Subcutaneous abdominal adipose tissue (tissue), 5 donors: Measurements from ENCODE around the gene F2RL1.
A peak's percentile ranks its signal among the peaks of the same experiment; 100 is the strongest.
"Not testable (repeated sequence)": the region's sequence is repeated elsewhere in the genome, so short reads cannot be mapped to it uniquely, and the experiment has no call there.

Experiments used
- H3K27ac ChIP-seq: one replicate; pipeline ENCODE4 v1.7.0; 2013; ENCODE audit warnings: low read depth, mild to moderate bottlenecking, inconsistent platforms, low read length, moderate library complexity
- H3K27me3 ChIP-seq, 5 donors: one replicate each; pipeline ENCODE4 v1.7.0; 2013; ENCODE audit warnings: low read length in 5 of 5, inconsistent platforms in 1 of 5; ENCODE audit not compliant: control insufficient read depth in 5 of 5, insufficient read depth in 4 of 5
- H3K36me3 ChIP-seq, 5 donors: one replicate each; pipeline ENCODE4 v1.7.0; 2013; ENCODE audit warnings: low read length in 5 of 5; ENCODE audit not compliant: control insufficient read depth in 5 of 5, insufficient read depth in 5 of 5
- H3K4me1 ChIP-seq, 5 donors: one replicate each; pipeline ENCODE4 v1.7.0; 2013; ENCODE audit warnings: low read length in 5 of 5, mild to moderate bottlenecking in 3 of 5, moderate library complexity in 1 of 5; ENCODE audit not compliant: control insufficient read depth in 5 of 5, insufficient read depth in 5 of 5
- H3K4me3 ChIP-seq, 5 donors: one replicate each; pipeline ENCODE4 v1.7.0; 2013; ENCODE audit warnings: low read length in 5 of 5, low read depth in 1 of 5
- H3K9ac ChIP-seq, 5 donors: one replicate each; pipeline ENCODE4 v1.7.0; 2013; ENCODE audit warnings: low read length in 5 of 5, mild to moderate bottlenecking in 4 of 5, moderate library complexity in 3 of 5
- H3K9me3 ChIP-seq, 5 donors: one replicate each; pipeline ENCODE4 v1.7.0; 2013; ENCODE audit warnings: low read length in 5 of 5; ENCODE audit not compliant: control insufficient read depth in 5 of 5
- donor health status: healthy.
- donor health status: healthy.
- donor health status: healthy.
- donor health status: healthy.
- donor health status: healthy.

Gene F2RL1

DNA sequence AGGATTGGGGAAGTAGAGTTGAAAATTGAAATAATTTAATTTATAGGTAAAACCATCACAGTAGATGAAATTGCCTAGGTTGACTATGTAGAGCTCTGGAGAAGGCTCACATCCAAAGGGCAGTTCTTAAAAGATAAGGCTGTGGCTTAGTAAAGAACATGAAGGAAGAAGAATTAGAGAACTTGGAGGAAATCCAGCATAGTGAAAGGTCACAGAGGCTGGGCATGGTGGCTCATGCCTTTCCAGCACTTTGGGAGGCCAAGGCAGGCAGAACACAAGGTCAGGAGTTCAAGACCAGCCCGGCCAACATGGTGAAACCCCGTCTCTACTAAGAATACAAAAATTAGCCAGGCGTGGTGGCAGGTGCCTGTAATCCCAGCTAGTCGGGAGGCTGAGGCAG, 38.0 kb downstream of the F2RL1 start:
- not testable (repeated sequence) for H3K27ac ChIP-seq, H3K9ac ChIP-seq, H3K36me3 ChIP-seq, H3K9me3 ChIP-seq, H3K27me3 ChIP-seq, H3K4me3 ChIP-seq
- peaks cover 0 to 25% (median 3%) of the 10 kb centered on the region in 5 donors for H3K4me1 ChIP-seq

DNA sequence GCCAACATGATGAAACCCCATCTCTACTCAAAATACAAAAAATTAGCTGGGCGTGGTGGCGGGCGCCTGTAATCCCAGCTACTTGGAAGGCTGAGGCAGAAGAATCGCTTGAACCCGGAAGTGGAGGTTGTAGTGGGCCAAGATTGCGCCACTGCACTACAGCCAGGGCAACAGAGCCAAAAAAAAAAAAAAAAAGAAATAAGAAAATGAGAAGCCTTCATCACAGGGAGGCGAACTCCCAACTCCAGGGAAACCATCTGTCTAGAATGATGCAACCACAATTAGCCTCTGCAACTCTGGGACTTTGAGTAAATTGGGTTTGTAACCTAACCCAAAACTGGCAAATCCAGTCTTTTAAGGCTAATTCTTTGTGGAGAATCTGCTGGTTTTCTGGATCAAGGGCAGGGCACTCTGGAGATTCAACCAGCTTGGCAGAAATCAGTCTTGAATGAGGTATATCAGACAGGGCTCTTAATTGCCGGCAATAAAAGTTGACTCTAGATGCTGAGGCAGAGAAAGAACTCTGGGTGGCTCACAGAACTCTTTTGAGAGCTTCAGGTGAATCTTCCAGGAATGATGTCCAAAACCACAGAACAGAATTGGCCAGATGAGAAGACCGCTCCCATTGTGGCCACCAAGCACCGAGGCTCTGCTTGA, 40.9 kb downstream of the F2RL1 start:
- Histone ChIP-seq H3K27ac (no peak overlapping the region), H3K36me3 (no peaks in the 10 kb centered on the region), H3K4me3 (no peak overlapping the region), H3K9me3 (peaks cover 0 to 2% (median 0%) of the 10 kb centered on the region in 5 donors), H3K4me1 (peaks cover 0 to 16% (median 0%) of the 10 kb centered on the region in 5 donors), H3K9ac (no peak overlapping the region), H3K27me3 (no peaks in the 10 kb centered on the region)

GRCh38 chr5:76861612-76862011, 42.8 kb downstream of the F2RL1 start:
- no peaks in the 10 kb centered on the region for H3K36me3 ChIP-seq
- H3K27ac ChIP-seq: no peak overlapping the region
- peaks cover 0 to 2% (median 0%) of the 10 kb centered on the region in 5 donors for H3K4me1 ChIP-seq
- H3K4me3 ChIP-seq: no peak overlapping the region
- H3K9me3 ChIP-seq: no peaks in the 10 kb centered on the region
- no peak overlapping the region for H3K9ac ChIP-seq
- no peaks in the 10 kb centered on the region for H3K27me3 ChIP-seq

DNA sequence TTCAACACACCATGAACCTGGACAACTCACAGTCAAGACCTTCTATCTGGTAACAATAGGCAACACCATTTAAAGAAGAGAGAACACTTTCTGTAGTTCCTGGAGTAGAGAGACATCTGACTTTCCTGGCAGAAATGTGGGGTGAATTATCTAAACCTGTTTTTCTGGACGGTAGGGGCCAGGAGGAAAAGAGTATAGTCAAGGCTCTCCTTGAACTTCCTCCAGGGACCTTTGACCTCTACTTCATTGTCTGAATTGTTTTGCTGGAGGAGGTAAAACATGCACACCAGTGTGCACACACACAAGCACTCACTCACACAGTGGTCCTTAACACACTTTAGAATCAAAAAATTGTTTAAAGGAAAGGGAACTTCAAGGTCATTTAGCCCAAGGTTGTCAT, 44.2 kb downstream of the F2RL1 start:
- H3K4me3 ChIP-seq: no peak overlapping the region
- H3K9me3 ChIP-seq: no peaks in the 10 kb centered on the region
- H3K27me3 ChIP-seq: no peaks in the 10 kb centered on the region
- peaks cover 0 to 3% (median 0%) of the 10 kb centered on the region in 5 donors for H3K4me1 ChIP-seq
- H3K9ac ChIP-seq: no peak overlapping the region
- no peak overlapping the region for H3K27ac ChIP-seq
- H3K36me3 ChIP-seq: no peaks in the 10 kb centered on the region

GRCh38 chr5:76866503-76866902, 47.7 kb downstream of the F2RL1 start:
- no peak overlapping the region for H3K27ac ChIP-seq
- no peaks in the 10 kb centered on the region for H3K9me3 ChIP-seq
- no peaks in the 10 kb centered on the region for H3K36me3 ChIP-seq

DNA sequence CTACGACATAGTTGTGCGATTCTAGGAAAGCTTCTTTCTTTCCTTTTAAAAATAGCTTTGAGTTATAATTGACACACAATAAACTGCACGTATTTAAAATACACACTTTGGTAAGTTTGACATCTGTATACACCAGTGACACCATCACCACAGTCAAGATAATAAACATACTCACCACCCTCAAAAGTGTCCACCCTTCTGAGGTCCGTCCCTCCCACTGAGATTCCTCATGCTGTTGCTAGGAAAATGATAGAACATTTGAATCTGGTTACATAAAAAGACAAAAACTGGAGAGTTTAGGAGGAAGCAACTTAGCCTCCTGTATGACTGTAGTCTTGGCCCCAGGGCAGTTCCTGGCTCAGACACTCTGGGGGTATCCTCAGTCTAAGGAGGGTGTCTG, 48.2 kb downstream of the F2RL1 start:
- Histone ChIP-seq H3K4me3 (no peak overlapping the region), H3K27me3 (no peaks in the 10 kb centered on the region), H3K27ac (no peak overlapping the region), H3K4me1 (peaks cover 0 to 4% (median 0%) of the 10 kb centered on the region in 5 donors), H3K9ac (no peak overlapping the region), H3K9me3 (no peaks in the 10 kb centered on the region), H3K36me3 (no peaks in the 10 kb centered on the region)

More at GRCh38 chr5:76866503-76866902, 47.7 kb downstream of the F2RL1 start:
- H3K27me3 ChIP-seq: no peaks in the 10 kb centered on the region
- H3K9ac ChIP-seq: no peak overlapping the region
- no peak overlapping the region for H3K4me3 ChIP-seq
- peaks cover 0 to 4% (median 0%) of the 10 kb centered on the region in 5 donors for H3K4me1 ChIP-seq

- Histone ChIP-seq H3K27ac (no peak overlapping the region), H3K9me3 (no peaks in the 10 kb centered on the region), H3K4me3 (no peak overlapping the region), H3K36me3 (no peaks in the 10 kb centered on the region), H3K9ac (no peak overlapping the region), H3K4me1 (peaks cover 0 to 4% (median 0%) of the 10 kb centered on the region in 5 donors), H3K27me3 (no peaks in the 10 kb centered on the region)
These were observed 49.2 kb downstream of the F2RL1 start for GRCh38 chr5:76867827-76868693.

- H3K4me1 ChIP-seq: peaks cover 0 to 7% (median 4%) of the 10 kb centered on the region in 5 donors
- H3K9me3 ChIP-seq: no peaks in the 10 kb centered on the region
- no peak overlapping the region for H3K4me3 ChIP-seq
- H3K27me3 ChIP-seq: no peaks in the 10 kb centered on the region
- no peak overlapping the region for H3K27ac ChIP-seq
- H3K9ac ChIP-seq: peak overlapping the region in 1 of 5 donors; percentile 2
- no peaks in the 10 kb centered on the region for H3K36me3 ChIP-seq
These were observed 51.2 kb downstream of the F2RL1 start for GRCh38 chr5:76870046-76870445.

- H3K36me3 ChIP-seq: no peaks in the 10 kb centered on the region
- H3K27me3 ChIP-seq: no peaks in the 10 kb centered on the region
- H3K27ac ChIP-seq: no peak overlapping the region
- H3K9me3 ChIP-seq: no peaks in the 10 kb centered on the region
- peak overlapping the region in 1 of 5 donors; percentile 55 for H3K9ac ChIP-seq
- H3K4me1 ChIP-seq: peaks cover 0 to 11% (median 3%) of the 10 kb centered on the region in 5 donors
- no peak overlapping the region for H3K4me3 ChIP-seq
These were observed 55.3 kb downstream of the F2RL1 start for GRCh38 chr5:76874088-76874581.
